GM18505 (cell line): ENCODE data around the gene SREBF2.

ENCODE experiments used
- ATAC-seq: cut with Tn5 transposase; IDR thresholded peaks from one replicate; pipeline ENCODE4 v1.9.1; 2021; ENCODE audit not compliant: unreplicated experiment
- POLR2A ChIP-seq: IDR thresholded peaks from 4 replicates; pipeline ENCODE4 v1.6.1; 2011; ENCODE audit warnings: borderline replicate concordance; ENCODE audit not compliant: insufficient read depth, insufficient read length; ENCODE audit errors: extremely low read depth

The SREBF2 gene

DNA sequence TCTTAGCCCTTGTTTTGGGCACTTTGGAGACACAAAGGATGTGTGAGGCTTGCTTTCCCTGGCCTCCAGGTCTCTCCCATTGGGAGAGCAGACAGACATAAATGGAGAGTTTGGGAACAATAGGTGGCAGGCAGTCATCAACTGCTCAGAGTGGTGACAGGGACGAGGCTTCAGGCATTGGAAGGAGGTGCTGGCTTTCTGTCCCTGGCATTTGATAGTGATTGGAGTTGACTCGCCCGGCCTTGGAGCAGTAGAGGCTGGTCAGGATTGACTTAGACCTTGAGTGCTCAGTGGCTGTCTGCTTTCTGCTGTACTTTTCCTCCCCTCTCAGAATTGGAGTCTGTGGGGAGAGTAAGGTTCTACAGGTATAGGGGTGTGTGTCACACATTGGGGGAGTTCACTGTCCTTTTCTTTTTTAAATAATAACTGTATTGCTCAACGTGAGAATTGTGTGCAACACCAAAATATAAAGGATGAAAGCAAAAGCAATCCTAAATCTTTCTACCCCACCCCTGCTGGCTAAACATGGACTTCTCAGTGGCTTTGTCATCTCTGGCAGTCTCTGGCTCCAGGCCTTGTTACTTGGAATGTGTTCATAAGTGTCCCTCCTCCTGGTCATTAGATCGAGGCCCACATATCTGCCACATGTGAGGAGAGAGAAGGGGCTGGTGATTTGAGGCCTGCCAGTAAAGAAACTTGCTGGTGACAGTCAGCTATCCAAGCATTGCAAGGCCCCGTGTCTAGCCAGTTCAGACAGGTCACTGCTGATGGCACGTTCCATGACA is 60.9 kb downstream of the SREBF2 start:
- TF ChIP-seq POLR2A = no peak
- no peak for ATAC-seq

DNA sequence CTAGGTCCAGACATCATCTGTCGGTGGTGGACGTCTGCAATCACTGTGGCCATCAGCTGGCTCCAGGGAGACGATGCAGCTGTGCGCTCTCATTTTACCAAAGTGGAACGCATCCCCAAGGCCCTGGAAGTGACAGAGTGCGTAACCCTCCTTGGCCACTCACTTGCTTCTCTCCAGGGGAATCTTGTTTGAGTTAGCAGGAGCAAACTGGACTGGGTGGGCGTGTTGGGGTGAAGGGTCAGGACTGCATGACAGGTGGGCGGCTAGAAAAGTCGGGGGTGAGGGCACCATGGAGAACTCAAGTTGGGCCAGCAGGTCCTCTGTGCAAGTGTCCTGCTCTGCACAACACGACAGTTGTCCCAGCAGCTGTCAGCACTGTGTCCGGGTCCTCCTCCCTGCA is 65.7 kb downstream of the SREBF2 start:
- ATAC-seq = no peak
- no peak for TF ChIP-seq POLR2A

DNA sequence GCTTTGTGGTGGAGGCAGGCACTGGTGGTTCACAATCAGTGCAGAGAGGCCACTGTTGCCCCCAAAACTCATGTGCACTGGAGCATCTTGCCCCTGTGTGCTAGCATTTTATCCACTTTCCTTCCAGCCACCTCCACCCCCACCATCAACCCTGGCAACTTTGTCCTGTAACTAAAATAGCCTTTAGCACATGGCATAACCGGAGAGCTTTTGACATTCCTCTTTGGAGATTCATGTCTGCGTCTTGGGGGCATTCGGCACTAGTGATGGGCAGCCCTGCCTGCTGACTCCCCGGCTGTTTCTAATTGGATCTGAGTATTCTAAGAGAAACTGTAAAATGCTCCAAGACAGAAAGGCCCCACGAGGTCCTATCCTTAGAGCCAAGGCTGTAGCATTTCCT is 66.2 kb downstream of the SREBF2 start:
- TF ChIP-seq POLR2A = no peak
- ATAC-seq = no peak

DNA sequence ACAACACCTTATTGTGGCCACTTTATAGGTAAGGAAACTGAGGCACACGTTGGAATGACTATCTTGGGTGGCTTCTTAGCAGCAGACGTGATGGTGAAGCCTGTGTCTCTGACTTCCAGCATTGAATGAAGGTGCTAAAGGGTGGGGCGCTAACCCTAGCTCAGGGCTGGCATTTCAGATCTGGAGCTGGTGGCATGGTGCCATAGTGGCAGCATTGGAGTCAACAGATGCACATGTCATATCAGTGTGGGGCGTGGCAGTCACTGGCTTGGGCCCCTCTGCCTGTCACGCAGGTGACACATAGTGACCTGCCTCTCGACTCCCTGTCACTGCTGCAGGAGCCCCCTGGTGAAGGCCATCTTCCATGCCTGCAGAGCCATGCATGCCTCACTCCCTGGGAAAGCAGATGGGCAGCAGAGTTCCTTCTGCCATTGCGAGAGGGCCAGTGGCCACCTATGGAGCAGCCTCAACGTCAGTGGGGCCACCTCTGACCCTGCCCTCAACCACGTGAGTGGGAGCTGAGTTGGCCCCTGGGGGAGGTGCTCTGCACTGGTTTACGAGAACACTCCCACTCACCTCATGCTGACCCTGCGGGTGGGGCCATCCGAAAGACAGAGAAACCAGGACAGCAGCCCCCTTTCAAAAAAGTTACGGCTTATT is 67.2 kb downstream of the SREBF2 start:
- no peak for TF ChIP-seq POLR2A
- ATAC-seq = no peak

DNA sequence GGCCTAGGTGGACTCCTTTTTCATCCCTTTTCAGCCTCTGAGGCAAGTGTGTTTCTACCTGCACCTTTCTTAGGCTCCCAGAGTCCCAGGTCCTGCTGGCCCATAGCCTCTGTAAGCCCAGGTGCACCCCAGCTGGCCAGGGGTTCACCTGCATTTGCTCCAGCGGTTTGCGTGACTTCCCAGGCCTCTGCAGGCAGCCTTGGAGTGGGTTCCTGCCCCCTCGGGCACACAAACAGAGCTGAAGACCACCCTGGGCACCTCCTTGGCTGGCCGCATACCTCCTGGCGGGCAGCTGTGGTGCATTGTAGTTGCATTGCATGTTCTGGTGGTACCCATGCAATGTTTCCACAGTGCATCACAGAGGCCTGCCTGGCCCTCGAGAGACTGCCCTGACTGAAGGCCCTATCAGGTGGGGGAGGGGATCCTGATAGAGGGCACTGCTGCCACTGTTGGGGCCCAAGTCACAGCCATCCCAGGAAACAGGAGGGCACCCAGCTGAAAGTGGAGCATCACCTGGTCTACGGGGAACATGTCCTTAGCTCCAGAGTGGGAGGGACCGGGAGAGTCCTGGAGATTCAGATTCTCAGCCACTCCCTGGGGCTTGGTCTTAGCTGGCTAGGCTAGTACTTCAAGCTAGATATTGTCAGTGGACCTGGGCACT is 67.9 kb downstream of the SREBF2 start:
- TF ChIP-seq POLR2A = no peak
- no peak for ATAC-seq

DNA sequence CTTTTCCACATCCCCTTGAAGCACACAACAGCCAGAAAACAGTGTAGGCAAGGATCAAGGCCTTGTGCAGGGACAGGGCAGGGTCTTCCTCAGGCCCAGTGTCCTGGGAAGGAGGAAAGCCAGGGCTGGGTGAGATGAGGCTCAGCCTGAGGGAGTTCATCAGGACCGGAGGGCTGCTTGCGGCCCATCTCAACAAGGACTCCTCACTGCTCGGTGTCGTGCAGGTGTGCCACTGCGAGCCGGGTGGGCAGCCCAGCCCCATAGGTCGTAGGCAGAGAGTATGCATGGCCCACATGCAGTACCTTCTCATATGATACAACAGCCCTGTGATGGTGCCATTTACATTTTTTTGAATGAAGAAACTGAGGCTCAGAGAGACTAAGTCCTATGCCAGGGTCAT is 69.1 kb downstream of the SREBF2 start:
- peak; percentile 37 for TF ChIP-seq POLR2A
- ATAC-seq = no peak

DNA sequence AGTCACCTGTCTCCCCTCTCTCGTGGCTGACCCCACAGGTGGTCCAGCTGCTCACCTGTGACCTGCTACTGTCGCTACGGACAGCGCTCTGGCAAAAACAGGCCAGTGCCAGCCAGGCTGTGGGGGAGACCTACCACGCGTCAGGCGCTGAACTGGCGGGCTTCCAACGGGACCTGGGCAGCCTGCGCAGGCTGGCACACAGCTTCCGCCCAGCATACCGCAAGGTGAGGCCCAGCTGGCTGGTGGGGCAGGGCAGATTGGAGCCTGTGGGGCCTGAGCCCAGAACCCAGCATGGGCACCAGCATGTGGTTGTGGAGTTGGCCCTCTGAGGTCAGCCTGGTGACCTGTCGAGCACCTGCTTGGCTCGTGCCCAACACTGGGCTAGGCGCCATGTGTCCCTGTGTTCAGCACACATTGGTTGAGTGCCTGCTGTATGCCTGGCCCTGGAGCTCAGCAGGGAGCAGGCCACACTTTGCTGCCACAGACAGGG is 70.1 kb downstream of the SREBF2 start:
- no peak for TF ChIP-seq POLR2A
- no peak for ATAC-seq

DNA sequence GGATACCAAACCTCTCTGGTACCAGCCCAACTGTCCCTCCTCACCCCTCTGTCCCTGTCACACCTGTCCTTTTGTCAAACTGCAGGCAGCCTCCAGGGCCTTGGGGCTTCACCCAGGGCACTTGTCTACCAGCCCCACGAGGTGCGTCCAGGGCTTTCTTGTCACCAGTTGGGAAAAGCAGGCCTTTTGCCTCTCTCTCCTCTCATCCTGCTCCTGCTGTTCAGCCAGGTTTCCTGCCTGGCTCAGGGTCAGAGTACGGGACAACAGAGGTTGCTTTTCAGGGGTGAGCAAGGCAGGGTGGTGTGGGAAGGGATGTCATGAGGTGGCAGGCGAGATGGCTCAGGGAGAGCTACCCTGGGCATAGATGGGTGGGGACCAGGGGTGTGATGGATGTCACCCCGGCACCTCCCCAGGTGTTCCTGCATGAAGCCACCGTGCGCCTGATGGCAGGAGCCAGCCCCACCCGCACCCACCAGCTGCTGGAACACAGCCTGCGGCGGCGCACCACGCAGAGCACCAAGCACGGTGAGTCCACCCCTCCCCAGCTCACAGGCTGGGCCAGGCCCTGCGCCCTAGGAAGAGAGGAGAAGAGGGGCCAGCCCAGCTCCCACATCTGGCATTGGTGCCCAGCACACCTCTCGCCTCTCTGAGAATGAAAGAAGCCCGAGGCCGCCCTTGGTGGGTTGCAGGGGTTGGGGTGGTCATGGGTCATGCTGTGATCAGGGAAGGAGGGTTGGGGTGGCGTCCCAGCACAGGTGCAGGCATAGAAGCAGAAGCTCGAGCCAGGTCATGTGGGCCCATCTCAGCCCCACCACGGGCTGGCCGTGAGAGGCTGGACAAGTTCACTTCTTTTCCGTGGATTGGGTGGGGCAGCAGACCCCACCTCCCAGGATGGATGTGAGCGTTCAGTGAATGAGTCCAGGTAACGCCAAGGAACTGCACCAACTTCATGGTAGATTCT is 71.8 kb downstream of the SREBF2 start:
- ATAC-seq = no peak
- TF ChIP-seq POLR2A = peak; percentile 34

DNA sequence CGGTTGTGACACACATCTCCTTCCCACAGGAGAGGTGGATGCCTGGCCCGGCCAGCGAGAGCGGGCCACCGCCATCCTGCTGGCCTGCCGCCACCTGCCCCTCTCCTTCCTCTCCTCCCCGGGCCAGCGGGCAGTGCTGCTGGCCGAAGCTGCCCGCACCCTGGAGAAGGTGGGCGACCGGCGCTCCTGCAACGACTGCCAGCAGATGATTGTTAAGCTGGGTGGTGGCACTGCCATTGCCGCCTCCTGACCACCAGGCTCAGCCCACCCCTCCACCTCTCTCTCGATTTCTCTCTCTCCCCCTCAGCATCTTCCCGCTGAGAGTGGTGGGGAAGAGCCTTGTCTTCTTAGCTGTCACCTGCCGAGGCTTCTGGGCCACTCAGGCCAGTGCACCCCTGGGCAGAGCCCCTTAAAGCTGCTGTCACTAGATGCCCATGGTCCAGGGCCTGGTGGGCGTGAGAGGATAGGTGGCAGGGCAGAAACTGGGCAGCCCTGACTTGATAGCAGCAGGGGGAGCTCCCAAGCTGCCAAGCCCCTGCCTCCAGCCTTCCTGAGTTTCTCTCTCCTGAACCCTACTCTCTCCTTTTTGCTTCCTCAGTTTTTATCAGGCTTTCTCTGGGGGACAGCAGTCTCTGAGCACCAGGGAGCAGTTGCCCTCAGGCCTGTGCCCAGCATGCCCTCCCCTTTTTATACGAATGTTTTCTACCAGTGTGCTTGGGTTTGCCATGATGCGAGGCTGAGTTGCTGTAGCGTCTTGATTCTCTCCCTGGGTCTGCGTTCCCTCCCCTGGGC is 72.7 kb downstream of the SREBF2 start:
- TF ChIP-seq POLR2A = no peak
- no peak for ATAC-seq

DNA sequence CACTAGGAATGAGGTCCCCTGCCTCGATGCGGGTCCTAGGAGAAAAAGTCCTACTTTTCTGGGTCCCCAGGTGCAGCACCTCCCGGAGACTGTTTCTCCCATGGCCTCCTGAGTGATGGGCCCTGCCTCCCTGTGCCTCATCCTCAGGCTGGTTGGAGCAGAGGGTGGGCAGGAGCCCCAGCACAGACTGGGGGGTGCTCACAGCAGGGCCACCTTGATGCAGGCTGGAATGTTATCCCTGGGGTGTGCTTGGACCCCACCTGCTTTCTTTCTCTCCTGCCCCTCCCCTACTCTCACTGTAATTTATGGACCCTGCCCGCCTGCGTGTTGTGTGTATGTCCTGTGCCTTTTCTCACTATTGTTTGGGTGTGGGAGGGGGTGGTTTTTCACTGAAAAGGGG is 73.9 kb downstream of the SREBF2 start:
- no peak for TF ChIP-seq POLR2A

DNA sequence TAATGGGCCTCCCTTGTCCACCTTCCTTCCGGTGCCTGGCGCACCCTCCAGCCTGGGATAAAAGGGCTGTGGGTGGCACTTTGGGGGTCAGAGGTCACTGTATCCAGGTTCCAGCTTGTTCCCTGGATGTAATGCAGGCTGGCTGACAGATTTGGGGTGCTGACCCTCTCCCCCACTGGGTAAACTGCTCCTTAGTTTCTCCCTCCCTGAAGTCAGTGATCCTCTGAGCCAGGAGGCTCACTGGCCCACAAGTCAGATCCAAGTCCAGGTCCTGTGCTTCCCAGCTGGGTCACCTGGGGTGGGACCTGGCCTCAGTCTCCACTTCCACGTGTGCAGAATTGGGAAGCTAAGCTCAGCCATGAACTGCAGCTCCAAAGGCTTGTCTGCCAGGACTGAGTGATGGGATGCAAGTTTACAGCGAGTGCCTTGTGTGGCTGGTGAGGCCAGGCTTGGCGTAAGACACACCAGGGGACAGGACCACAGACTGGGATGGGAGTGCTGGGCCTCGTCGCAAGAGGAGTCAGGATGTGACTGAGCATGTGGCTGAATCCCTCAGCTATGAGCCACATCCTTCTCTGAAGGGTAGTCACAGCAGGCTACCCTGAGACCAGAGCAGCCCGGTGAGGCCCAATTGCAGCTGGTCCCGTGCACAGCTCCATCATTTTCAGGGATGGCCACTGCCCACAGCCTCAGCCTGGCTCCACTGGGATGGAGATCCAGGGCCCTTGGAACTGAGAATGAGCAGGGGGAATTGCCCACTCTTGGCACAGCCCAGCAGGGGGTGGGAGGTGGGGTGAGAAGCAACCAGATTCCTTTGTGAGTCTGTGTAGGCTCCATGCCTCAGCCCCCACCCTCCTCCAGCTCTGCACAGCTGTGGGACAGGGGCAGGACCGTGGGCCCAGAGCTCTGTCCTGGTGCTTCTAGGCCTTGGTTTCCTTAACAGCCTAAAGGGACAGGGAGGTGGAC is 74.8 kb downstream of the SREBF2 start:
- TF ChIP-seq POLR2A = no peak
- ATAC-seq = no peak

More for the DNA sequence above, 73.9 kb downstream of the SREBF2 start:
- ATAC-seq = no peak
